ENCODE results near the gene SEMA4D.

DNA sequence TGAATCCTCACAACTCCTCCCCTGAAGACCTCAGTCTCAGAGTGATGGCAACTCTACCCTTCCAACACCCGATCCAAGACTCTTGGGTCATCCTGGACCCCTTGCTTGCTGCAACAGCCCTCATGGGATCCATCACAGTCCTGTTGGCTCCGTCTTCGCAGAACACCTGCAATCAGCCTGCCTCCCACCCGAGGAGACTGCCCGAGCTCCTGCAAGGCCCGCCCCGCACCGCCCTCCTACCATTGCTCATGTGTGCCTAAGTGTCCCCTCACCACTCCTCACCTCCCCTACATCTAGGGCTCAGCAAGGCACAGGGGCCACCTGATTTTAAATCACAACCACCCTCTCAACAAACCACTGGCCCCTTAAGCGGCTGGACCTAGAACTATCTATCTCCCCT, 5.3 kb downstream of the SEMA4D start:
- TF ChIP-seq, protein P1, sequence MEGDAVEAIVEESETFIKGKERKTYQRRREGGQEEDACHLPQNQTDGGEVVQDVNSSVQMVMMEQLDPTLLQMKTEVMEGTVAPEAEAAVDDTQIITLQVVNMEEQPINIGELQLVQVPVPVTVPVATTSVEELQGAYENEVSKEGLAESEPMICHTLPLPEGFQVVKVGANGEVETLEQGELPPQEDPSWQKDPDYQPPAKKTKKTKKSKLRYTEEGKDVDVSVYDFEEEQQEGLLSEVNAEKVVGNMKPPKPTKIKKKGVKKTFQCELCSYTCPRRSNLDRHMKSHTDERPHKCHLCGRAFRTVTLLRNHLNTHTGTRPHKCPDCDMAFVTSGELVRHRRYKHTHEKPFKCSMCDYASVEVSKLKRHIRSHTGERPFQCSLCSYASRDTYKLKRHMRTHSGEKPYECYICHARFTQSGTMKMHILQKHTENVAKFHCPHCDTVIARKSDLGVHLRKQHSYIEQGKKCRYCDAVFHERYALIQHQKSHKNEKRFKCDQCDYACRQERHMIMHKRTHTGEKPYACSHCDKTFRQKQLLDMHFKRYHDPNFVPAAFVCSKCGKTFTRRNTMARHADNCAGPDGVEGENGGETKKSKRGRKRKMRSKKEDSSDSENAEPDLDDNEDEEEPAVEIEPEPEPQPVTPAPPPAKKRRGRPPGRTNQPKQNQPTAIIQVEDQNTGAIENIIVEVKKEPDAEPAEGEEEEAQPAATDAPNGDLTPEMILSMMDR (conservative IDR thresholded peaks at IDR 0.05; ENCODE audit: low read length) = no peak
- no peak for TF ChIP-seq EZH2phosphoT487 (IDR thresholded peaks at IDR 0.05; ENCODE audit: borderline replicate concordance)
